HG02759 (cell line): ENCODE measurements around the gene SH2B2.
A peak's percentile ranks its signal among the peaks of the same experiment; 100 is the strongest.

ENCODE experiments used
- ATAC-seq: cut with Tn5 transposase; IDR thresholded peaks from one replicate; pipeline ENCODE4 v1.9.1; 2021; ENCODE audit warnings: mild to moderate bottlenecking, moderate library complexity; ENCODE audit not compliant: unreplicated experiment

SH2B2 gene

DNA sequence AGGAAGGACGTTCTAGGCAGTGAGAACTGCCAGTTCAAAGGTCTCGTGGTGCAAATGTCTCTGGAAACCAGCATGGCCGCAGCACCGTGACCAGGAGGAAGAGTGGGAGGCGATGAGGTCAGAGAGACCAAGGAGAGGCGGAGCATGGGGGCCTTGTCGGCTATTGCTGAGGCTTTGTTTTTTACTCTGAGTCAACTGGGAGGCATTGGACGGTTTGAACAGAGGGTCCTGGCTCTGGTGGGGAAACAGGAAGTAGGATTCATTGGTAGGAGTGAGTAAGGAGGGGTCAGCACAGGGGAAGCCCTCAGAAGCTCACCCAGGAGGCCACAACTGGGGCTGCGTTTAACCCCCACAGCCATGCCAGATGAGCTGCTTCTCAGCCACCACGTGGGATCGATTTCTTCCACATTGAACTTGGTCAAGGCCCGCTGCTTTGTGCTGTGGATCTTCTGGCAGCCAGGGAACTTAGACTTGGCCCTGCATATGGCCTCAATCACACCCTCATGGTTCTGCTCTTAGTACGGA, 22.2 kb upstream of the SH2B2 start:
- no peak for ATAC-seq

DNA sequence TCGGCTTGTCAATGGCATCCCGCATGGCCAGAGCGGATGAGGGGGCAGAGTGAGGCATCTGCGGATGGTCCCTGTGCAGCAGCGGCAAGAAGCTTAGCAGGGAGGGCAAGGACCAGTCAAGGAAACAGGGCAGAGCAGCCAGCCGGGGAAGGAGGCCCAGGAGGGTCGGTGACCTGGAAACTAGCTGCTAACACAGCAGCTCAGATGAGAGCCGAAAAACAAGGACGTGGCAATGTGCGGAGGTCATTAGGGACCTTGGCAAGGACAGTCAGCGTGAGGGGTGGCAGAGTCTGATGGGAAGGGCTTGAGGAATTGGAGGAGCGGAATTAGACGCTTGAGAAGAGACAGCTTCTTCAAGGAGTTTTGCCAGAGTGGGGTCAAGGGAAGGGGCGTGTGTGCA, 20.1 kb upstream of the SH2B2 start:
- no peak for ATAC-seq

DNA sequence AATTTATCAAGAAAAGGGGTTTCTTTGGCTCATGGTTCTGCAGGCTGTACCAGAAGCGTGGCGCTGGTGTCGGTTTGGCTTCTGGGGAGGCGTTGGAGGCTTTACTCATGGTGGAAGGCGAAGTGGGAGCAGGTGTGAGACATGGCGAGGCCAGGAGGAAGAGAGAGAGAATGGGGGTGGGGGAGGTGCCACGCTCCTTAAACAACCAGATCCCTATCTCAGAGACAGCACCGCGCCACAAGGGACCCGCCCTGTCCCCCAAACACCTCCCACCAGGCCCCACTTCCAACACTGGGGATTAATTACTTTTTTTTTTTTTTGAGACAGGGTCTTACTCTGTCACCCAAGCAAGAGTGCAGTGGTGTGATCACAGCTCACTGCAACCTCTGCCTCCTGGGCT, 18.0 kb upstream of the SH2B2 start:
- ATAC-seq = no peak

DNA sequence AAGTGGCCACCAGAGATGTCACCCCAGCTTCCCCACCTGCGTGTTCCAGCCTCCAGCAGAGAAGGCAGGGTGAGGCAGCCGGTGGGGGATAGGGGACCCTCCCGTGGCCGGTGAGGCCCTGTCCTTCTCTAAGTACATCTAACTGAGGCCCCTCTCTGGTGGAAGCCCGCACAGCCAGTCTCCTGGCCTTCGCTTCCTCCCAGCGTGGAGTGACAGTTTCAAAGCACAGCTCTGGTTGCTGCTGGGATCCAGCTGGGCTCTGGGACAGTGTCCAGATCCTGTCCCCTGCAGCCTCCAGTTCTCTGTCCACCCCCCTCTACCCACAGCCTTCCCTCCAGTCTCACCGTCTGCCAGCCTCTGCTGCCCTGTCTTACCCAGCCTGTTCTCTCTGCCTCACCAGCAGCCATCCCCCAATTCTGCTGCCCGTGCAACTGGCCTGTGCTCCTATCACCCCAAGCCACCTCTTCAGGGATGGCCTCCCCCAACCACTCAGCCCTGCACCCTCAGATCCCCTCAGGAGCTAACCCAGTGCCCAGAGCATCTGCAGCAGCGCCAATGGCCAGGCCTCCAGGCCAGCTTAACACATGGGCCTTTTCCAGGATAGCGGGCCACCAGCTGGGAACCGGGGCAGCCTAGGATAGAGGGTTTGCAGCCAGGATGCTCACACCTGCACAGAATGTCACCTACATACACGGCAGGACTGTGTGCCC, 16.3 kb upstream of the SH2B2 start:
- ATAC-seq = no peak

DNA sequence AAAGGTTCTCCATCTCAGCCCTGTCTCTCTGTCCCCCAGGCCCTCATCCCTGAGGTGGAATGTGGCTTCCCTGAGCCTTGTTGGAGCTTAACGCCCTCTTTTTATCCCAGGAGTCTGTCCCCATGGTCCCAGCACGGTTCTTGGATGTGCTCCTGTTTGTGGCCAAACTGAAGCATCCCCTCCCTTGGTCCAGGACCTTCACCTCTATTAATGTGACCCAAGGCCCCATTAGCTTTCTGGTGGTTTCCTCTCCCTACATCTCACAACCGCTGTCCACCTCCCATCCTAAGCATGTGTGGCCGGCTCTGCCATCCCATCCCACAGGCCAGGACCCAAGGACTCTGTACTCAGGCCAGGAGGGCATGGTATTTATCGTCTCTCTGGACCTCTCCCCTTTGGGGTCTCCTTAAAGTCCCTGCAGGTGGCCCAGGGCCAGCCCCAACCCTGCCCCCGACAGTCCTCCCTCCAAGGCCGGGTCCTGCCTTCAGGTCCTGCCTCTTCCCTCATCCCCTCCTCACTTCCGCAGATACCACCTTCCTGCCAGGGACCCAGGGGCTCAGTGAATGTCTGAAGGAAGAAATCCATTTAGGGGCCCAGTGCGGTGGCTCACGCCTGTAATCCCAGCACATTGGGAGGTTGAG, 15.4 kb upstream of the SH2B2 start:
- no peak for ATAC-seq

DNA sequence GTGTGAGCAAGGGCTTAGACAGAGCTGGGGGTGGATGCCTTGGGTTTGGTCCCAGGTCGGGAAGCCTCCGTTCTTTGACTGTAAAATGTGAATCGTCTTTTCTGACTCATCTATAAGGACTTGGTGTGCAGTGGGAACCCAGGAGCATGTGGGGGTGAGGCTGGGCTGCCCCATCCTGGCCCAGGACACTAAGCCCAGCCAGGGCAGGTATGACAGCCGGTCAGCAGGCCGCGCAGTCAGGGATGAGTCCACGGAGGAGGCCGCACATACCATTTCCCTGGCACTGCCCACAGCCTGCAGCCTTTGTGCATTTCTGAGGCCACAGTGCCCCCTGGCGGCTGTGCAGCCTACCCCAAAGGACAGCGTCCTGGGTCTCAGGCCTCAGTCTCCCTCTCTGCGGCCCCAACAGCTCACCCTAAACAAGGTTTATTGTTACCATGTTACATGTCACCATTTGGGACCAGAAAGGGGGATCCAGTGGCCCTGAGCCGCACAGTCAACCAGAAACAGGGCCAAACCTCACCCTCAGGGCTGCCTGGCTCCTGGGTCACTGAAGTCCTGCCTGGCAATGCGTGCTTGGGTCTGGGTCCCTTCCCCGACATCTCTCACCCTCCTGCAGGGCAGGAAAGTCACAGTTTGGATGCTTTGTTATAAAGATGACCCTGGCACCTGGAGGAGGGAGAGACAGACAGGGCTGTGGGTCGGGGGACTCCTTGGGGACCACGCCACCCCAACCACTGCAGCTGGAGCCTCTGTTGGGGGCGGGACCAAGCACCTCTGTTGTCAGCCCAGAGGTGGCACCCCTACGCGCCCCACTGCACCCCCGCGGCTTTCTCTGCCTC, 14.4 kb upstream of the SH2B2 start:
- ATAC-seq = peak; percentile 53

DNA sequence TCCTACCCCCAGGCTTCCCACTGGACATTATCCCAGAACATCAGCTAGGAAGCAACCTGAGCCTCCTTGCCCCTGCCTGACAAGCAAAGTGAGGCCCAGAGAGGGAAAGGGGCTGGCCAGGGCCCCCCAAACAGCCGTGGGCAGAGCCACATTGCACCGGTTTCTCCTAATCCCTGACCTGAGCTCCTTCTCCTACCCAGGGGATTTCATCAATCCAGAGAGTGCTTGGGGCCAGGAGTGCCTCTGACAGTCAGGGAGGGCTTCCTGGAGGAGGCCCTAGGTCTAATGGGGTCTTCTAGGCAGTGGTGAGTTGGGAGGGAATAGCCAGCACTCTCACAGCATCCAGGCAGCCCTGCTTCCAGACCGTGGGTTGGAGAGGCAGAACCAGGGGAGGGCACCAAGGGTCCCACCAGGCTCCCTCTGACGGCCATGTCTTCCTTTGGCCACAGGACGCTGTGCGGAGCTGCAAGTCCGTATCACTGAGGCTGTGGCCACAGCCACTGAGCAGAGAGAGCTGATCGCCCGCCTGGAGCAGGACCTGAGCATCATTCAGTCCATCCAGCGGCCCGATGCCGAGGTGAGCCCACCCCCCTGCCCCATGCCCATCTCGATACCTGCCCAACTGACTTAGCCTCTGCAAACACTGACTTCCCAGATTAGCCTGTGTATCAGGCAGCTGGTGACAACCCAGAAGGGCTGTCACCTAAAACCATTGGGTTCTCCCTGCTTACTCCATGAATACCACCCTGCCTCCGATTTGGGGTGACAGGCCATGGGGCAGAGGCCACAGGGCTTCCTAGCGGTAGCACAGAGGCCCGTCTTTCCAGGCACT, 13.5 kb upstream of the SH2B2 start:
- ATAC-seq = no peak

DNA sequence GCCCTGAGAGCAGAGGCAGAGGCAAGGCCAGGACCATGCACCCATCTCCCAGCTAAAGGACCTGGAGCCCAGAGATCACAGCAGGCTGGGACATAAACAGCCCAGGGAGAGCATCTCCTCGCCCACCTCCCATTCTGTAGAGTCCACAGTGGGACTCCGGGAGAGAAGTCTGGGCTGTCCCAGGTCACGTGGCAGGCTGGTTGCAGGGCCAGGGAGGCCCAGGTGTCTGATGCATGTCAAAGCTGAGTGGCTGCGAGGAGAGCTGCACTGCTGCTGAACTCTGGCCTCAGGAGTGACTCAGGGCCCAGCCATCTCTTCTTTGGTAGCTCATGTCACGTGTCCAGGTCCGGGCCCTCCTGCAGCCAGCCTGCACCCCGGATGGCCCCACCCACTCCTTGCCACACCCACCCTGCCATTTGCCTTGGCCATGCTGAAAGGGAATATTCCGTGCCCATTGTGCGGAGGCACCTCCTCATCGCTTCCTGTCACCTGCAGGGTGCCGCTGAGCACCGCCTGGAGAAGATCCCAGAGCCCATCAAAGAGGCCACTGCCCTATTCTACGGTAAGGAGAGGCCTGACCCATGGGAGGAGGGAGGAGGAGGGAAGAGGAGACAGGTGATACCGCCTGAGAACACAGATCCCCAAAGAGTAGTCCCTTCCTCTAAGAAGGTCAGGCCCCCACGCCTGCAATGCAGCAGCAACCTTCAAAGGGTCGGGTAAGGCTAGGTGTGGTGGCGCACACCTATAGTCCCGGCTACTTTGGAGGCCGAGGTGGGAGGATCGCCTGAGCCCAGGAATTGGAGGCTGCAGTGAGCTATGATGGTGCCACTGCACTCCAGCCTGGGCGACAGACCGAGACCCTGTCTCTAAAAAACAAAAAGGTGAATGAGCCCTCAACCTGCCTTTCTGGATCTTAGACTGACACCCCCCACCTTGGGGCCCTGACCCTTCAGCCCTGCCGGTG, 12.6 kb upstream of the SH2B2 start:
- ATAC-seq = no peak

DNA sequence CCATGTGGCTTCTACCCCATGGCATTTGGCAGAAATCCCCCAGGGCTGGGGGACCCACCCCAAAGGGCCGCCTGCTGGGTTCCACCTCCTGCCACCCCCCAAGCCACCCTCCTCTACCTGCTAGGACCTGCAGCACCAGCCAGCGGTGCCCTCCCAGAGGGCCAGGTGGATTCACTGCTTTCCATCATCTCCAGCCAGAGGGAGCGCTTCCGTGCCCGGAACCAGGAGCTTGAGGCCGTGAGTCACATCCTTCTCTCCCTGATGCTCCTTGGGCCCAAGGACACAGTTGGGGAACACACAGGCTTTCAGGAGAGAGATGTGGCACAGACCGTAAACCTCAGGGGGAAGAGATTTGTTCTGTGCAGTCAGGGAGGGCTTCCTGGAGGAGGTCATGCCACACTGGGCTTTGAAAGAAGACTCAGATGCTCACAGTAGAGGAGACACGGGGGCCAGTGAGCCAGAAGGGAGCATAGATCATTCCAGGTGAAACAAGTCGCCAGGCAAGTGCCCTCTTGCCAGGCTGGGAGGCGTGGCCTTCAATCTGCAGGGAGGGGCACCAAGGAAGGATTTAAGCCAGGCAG, 11.5 kb upstream of the SH2B2 start:
- no peak for ATAC-seq

DNA sequence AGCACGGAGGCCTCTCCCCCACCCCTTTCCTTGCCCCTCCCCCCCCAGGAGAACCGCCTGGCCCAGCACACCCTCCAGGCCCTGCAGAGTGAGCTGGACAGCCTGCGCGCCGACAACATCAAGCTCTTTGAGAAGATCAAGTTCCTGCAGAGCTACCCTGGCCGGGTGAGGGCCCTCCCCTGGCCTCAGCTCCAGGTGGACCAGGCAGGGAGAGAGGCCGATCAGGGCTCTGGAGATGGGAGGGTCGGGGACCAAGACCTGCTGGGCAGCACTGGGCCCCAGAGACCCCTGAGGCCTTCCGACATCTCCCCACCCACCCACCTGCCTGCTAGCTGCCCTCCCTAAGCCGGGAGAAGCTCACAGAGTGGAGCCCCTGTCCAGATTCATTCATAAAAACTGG, 8.8 kb upstream of the SH2B2 start:
- no peak for ATAC-seq

DNA sequence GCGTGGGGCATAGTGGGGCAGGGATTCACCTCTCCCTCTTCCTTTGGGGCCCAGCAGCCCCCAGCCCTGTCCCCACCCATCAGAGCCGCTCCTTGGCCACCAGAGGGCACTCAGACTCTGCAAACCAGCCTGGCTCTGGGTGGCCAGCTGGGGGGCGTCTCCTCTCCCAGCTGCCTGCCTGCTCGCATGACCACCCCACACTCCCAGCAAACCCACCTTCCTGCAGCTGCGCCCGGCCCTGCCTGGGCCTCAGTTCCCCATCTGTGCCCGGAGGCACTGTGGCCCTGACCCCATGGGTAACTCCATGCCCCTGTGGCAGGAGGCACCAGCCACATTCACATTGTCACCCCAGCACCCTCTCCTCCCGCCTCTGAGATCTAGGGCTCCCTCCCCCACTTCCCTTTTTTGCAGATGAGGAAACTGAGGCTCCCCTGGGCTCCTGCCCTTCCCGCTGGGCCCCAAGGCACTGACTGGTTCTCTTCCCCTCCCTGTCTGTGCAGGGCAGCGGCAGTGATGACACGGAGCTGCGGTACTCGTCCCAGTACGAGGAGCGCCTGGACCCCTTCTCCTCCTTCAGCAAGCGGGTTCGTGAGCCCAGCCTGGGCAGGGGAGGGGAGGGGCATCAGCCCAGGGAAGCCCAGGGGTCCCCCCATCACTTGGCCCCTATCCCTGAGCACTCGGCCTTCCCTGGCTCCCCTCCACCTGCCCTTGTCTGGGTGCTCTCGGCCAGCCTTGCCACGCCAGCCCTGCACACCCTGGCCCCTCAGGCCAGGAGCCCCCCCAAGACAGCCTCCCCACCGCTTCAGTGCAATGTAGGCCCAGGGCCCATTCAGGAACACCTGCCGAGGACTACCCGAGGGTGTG, 6.9 kb upstream of the SH2B2 start:
- peak; percentile 60 for ATAC-seq

DNA sequence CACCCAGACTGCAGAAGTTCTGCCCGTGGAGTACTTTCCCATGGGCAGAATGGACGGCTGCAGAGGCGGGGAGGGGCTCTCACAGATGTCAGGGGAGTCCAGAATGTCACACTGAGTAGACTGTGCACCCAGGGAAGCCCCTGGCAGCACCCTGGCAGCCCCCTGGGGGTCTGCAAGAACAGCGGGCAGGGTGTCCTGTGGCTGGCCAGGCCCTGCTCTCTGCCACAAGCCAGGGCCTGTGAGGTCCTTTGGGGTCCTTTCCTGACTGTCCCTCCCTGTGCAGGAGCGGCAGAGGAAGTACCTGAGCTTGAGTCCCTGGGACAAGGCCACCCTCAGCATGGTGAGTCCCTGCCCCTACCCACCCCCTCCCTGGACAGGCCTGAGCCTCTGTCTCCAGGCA, 6.1 kb upstream of the SH2B2 start:
- no peak for ATAC-seq

DNA sequence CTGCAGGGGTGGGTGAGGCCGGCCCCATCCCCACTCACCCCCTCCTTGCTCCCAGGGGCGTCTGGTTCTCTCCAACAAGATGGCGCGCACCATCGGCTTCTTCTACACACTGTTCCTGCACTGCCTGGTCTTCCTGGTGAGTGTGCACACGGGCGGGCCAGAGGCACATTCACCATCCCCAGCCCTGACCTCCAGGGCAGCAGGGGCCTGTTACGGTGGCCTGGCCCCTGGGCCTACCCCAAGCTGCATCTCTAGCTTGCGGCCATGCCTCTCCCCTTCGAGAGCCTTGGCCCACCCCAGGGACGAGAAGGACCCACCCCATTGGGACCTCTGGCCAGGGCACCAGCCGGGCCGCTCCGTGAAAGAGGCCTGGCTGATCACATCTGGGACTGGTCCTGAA, 4.9 kb upstream of the SH2B2 start:
- no peak for ATAC-seq

DNA sequence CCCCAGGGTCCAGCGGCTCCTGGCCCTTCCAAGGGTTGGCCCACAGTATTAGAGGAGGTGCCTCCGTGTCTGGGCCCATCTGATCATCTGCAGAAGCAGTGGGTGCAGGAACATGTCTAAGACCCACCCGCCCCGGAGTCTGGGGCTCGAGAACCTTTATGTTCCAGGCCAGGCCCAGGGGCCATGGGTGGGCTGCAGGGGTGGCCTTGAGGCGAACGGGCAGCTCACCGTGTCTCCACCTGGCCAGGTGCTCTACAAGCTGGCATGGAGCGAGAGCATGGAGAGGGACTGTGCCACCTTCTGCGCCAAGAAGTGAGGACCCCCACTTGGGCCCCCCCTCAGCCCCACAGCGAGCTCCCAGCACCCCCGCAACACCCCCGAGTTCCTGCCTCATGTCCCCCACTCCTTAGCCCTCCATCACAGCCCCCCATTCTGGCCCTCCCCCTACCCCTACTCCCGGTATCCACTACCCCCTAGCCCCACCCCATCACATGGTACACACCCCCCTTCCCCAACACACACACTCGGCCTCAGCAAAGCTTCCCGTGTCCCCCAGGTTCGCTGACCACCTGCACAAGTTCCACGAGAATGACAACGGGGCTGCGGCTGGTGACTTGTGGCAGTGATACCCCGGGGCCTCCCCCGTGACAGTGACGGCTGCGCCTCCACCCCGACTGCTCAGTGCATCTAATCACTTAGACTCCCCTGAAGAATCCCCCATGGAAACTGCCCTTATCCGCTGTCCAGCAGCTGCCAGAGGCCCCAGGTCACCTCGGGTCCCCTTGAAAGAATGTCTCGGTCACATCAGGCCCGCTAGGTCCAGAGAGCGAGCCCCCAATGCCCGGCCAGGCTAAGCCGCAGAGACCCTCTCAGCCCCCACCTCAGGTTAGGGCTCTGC, 4.0 kb upstream of the SH2B2 start:
- ATAC-seq = no peak

DNA sequence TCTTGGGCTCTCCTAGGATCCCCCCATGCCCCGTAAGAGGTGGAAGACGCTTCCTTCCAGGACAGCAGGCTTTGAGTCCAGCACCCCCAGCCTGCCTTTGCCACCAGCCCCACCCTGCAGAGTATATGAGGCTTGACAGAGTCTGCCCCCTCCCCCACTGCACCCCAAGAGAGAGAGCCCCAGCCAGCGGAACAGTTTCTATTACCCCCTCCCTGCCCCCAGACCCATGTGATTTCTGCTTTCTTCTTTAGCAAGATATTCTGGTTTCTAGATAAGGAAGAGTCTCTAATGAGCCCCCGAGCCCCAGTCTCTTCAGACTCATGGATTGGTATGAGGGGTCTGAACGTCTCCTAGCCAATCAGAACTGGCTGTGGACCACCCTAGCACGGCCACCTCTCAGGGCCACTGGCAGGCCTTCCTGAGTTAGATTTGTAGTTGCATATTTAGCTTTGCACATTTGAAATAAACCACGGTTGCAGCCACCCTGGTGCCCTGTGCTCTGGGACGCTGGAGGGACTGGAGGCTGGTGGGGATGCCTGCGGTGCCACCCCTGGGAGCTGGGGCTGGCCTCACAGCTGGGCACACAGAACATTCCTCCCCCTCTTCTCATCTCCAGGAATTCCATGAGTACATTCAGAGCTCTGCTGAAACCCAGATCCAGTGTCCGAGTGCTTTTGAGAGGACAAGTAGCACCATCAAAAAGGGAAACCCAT, 3.0 kb upstream of the SH2B2 start:
- ATAC-seq = no peak

DNA sequence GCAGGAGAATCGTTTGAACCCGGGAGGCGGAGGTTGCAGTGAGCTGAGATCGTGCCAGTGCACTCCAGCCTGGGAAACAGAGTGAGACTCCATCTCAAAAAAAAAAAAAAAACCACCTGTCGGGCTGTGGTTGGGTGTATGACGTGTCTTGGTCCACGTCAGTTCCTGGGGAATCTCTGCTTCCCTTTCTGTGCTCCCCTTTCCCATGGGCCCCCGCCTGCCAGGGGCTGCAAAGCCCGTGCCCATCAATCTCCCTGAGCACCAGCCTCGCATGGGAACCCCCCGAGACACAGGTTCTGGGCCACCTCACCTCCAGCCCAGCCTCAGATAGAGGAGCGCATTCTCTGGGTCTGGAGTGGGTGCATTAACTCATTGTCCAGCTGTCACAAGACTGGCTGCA, 2.3 kb upstream of the SH2B2 start:
- ATAC-seq = no peak
